ENCODE data around the gene IQCH. TPM values are rescaled to one million over a fixed set of nuclear protein-coding genes. Genes with fewer than 3 reads are reported as not detected.

The IQCH gene
- polyA plus RNA-seq, 3 donors = 6.9 to 10.1 (median 7.6) TPM

- DNase-seq (ENCODE audit: low read depth in 3 of 3, low spot score in 2 of 3) = no peak
Measured at GRCh38 chr15:67386947-67387346, 132.4 kb downstream of the IQCH start.

DNA sequence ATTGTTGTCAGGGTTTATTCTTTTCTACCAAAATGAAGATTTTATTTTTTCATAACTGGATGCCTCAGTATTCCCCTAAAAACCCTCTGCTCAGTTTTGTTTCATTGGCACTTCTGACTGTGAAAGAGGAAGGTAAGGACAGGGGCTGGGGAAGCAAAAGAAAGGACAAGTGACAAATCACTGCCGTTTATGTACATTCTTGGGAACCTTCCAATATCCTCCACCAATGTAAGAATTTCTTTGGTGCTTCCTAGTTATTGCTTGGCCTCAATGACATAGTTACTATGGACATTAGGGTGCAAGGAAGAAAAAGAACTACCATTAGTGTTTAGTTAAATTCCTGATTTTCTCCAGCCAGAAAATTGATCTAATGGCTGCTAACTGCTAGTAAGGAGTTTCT lies 135.4 kb downstream of the IQCH start:
- DNase-seq (ENCODE audit: low read depth in 3 of 3, low spot score in 2 of 3) = no peak

DNA sequence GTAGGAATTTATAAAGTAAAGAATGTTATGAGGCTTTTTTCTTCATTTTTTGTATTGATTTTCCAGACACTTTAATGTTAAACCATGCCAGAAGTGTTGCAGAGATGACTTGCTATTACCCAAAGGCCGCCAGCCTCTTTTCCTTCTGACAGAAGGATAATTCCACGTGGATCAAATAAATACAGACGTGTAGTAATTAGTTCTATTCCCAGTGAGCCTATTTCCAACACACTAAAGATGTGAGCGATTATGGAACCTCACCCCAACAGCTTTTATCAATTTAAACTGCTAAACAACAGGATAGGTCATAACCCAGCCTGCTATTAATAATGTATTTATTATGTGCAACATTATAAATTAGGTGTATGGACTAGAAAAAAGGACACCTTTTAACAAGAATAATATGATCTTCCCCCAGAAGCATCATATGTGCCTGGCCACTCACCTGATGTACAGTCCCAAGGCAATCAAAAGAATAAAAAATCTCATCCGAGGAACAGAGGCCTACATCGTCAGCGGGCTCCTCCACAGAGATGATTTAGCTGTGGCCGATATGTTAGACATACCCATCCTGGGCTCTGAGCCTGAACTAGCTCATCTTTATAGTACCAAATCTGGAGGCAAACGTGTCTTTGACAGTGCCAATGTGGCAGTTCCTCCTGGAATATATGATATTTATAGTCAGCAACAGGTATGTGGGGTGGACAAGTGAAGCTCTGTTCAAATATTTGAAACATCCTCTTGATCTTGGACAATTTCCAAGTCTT lies 140.5 kb downstream of the IQCH start:
- no peak for DNase-seq (ENCODE audit: low read depth in 3 of 3, low spot score in 2 of 3)

- DNase-seq (ENCODE audit: low read depth in 3 of 3, low spot score in 2 of 3) = no peak
Measured at GRCh38 chr15:67396114-67396513, 141.5 kb downstream of the IQCH start.

GRCh38 chr15:67397139-67397538 lies 142.6 kb downstream of the IQCH start:
- no peak for DNase-seq (ENCODE audit: low read depth in 3 of 3, low spot score in 2 of 3)

GRCh38 chr15:67399925-67400324 lies 145.3 kb downstream of the IQCH start:
- DNase-seq (ENCODE audit: low read depth in 3 of 3, low spot score in 2 of 3) = no peak

DNA sequence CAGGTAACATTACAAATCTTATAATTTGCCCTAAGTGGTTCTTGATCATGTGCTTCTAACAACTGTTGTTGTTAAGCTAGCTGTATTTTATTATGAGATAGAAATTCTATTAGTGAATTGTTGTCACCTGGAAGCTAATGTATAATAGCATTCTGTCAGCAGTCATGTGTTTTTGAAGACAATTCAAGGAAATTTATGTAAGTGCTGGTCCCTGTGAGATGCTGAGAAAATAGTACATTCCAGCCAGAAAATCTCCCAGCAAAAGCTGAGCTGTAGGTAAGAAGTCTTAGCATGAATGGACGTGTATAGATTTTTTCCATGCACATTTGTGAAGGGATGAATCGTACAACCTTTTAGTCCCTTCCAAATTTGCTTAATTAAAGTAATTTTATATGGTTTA lies 146.3 kb downstream of the IQCH start:
- no peak for DNase-seq (ENCODE audit: low read depth in 3 of 3, low spot score in 2 of 3)

DNA sequence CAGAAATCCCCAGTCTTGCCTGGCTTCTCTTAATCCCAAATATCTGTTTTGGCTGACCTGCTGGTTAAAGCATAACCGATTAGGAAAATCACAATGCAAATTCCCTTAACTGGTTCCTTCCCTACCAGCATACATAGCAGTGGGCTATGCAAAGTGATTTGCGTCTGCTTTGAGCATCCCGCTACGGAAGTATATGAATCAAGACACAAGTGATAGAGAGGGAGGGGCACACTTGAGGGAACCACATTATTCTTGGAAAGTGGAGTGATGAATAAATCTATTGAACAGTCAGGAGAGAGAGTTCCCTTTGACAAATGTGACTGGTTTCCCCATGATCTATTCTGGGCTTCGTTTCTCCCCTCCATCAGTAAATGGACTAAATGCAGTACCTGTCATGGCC lies 146.8 kb downstream of the IQCH start:
- DNase-seq (ENCODE audit: low read depth in 3 of 3, low spot score in 2 of 3) = no peak

DNA sequence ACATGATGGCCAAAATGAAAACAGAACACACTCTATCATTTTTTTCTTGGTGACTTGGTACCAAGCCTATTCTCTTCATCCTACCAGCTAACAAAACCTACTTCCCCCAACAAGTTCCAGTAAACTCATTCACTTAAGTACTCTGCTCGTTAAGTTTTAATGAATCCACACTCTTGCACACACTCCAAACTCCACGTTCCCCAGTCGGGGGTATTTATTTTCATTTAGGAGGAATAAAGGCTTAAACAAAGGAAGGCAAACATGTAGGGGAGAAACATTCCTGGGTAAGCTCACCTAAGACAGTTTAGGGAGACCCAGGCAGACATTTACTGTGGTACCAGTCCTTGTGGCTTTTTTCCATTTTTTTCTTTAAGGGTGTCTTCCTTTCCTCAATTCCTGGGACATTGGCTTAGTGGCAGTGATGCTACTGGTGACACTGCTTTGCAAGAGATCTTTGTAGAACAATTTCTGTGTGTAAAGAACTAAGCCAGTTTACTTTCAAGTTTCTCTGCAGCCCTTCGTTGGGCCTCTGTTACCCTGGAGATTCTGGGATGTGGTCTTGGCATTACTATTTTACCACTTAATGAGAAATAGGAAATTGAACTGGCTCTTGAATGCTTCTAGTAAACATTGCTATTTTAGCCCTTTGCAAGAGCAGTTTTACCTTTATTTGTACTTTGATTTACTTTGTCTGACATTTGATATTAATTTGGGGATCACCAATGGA lies 149.0 kb downstream of the IQCH start:
- DNase-seq (ENCODE audit: low read depth in 3 of 3, low spot score in 2 of 3) = no peak

DNA sequence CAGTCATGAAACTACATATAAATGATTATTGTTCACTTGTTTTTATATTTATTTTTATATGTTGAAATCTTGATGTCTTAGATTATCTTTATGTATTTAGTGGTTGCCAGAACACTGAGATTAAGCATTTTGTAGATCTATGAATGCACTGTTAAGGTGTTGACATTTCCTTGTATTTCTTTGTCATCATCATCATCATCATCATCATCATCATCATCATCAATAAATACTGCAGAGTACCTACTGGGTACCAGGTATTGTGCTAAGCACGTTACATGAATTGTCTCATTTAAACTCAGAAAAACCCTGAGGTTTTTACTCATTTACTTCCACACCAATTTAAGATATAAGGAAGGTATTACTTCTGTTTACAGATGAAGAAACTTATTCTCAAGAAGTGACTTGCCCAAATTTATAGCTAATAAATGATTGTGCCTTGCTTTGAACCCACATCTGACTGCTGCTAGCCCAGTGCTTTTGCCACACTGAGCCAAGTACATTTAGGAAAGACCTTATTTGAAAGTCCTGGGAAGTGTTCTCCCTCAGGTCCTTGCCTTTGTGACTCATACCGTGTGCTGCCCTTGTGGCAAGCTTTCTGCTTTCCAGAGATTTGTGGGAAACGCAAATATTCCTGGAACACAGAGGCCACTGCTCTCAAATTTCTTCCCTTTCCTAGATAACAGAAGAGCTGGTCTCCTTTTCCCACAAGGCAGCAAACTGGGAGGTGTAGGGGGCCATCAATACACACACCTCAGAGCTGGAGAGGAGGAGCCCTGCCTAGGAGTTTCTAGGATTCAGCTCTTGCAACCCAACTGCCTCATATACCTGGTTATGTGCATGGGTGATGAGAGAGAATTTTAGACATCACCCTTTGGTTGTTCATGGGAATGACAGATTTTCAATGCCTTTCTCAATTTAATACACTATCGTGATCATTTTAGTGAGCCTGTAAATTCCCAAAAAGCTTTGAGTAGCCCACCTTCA lies 150.9 kb downstream of the IQCH start:
- DNase-seq (ENCODE audit: low read depth in 3 of 3, low spot score in 2 of 3) = no peak

- no peak for DNase-seq (ENCODE audit: low read depth in 3 of 3, low spot score in 2 of 3)
Measured at GRCh38 chr15:67406257-67406861, 151.8 kb downstream of the IQCH start.

DNA sequence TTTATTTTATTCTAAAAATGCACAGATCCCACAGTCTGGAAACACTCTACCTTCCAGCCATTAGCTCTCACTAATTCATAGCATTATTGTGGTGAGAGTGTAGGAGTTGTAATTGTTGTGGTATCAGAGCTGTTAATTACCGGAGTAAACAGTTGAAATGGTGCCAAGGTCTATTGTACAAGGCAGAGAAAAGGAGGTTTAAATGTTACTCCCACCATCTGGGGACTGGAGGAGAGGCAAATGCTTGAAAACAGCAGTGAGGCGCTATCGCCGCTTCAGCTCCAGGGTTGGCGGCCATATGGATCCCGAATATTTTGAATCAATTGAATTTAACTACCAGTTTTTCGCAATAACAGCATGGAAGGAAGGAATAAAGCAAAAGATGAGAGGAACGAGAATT lies 153.2 kb downstream of the IQCH start:
- DNase-seq (ENCODE audit: low read depth in 3 of 3, low spot score in 2 of 3) = no peak

GRCh38 chr15:67409175-67409574 lies 154.6 kb downstream of the IQCH start:
- DNase-seq (ENCODE audit: low read depth in 3 of 3, low spot score in 2 of 3) = no peak

GRCh38 chr15:67411486-67411885 lies 156.9 kb downstream of the IQCH start:
- no peak for DNase-seq (ENCODE audit: low read depth in 3 of 3, low spot score in 2 of 3)

DNA sequence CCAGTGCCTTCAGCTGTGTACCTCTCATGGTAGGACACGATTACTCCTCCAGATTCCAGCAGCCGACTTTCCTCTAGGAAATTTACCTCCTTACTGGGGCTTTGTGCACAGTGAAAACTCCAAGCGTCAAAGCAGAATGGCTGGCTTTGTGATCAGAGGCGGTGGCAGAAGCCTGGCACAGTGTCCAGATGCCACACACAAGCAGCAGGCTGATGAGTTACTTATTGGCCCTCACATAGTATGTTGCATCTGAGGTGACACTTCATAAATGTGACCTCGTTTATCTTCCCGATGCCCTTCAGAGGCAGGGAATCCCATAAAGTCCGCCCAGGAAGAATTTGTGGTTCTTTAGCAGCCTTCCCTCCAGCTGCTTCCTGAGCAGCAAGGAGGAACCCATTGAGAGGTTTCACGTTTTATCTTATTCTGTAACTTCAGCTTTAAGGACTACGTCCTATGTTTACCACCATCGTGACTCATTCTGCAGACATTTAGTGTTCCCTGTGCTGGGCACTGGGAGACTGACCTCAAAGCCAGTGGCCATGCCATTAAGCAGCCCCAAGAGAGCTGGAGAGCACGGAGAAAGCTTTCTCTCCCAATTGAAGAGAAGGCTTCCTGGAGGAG lies 159.3 kb downstream of the IQCH start:
- no peak for DNase-seq (ENCODE audit: low read depth in 3 of 3, low spot score in 2 of 3)

DNA sequence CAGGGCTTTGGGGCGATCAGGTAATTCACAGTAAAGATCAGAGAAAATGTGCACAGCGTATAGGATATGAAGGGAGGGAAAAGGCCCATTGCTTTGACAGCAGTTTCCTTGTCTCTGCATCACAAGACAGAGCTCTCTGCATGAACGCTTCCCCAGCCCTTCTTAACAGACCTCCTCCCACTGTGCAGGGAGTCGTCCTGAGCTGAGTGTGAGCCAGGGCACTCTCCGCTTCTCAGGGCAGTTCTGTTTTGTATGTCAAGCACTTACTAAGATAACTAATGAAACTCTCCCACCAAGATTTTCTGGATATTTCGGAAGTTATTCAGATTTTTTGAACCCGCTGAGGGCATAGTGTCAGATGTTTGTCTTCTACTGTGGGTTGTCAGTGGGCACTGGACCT lies 160.6 kb downstream of the IQCH start:
- DNase-seq (ENCODE audit: low read depth in 3 of 3, low spot score in 2 of 3) = no peak

DNA sequence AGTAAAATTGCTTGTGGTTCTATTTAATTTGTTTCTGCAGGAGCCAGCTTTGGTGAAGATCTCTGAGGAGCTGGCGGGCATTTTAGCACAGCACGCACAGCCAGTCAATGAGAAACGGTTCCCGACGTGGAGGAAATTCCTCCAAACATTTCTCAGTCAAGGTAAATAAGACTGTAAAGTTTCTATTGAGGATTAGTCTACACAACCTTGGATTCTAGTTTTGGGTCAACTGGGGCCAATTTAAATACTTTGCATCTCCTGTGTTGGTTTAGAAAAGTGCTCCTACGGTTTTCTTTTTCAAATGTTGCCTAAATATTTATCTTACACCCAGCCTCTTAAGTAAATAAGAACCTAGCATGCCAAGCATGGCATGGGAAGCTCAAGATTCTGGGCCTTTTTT lies 162.3 kb downstream of the IQCH start:
- no peak for DNase-seq (ENCODE audit: low read depth in 3 of 3, low spot score in 2 of 3)

GRCh38 chr15:67419705-67420104 lies 165.1 kb downstream of the IQCH start:
- DNase-seq (ENCODE audit: low read depth in 3 of 3, low spot score in 2 of 3) = no peak

DNA sequence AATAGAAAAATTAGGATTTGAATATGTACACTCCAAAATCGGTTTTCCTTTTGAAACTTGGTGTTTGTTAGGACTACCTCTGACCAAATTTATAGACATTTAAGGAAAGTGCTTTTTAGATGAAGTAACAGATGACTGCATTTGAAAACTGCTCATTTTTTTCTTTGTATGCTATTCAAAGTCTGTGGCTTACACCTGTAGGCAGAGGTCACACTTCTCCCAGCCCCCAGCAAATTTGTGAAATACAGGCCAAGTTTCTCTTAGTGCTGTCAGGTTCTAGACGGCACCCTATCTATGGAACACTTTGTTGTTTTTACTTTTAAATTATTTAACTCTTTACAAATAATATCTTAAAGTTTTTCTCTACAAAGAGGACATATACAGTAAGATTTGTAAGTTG lies 165.6 kb downstream of the IQCH start:
- DNase-seq (ENCODE audit: low read depth in 3 of 3, low spot score in 2 of 3) = no peak

GRCh38 chr15:67421105-67421504 lies 166.5 kb downstream of the IQCH start:
- DNase-seq (ENCODE audit: low read depth in 3 of 3, low spot score in 2 of 3) = no peak

Measured in right renal cortex interstitium (tissue), 3 donors.